Thoracic aorta (tissue), 2 donors: ENCODE data around the gene DMRT1. TPM values are rescaled to one million over a fixed set of nuclear protein-coding genes. Genes with fewer than 3 reads are reported as not detected.

Experiments
- ATAC-seq: fragments of 150-250 bp; one replicate; pipeline ENCODE4 v1.8.0; 2017; ENCODE audit warnings: low read depth; ENCODE audit not compliant: insufficient number of reproducible peaks, low FRiP score
- DNase-seq: peaks from one replicate; pipeline ENCODE4 v3.0.0-alpha.2; 2020; ENCODE audit warnings: low spot score
- H3K27ac ChIP-seq, 2 donors: fragments of 200-600 bp; sonication (generic); 1 replicate in 1 of 2; 2 replicates in 1 of 2; pipeline ENCODE4 v1.5.1; 2016; ENCODE audit warnings: mild to moderate bottlenecking in 2 of 2, moderate library complexity in 2 of 2
- H3K27me3 ChIP-seq: fragments of 200-600 bp; sonication (generic); replicated peaks from 2 replicates; pipeline ENCODE4 v1.6.0; 2016; ENCODE audit warnings: mild to moderate bottlenecking; ENCODE audit not compliant: insufficient read depth
- H3K36me3 ChIP-seq: fragments of 200-600 bp; sonication (generic); one replicate; pipeline ENCODE4 v1.5.1; 2016
- H3K4me1 ChIP-seq, 2 donors: fragments of 200-600 bp; sonication (generic); 1 replicate in 1 of 2; 2 replicates in 1 of 2; pipeline versions ENCODE4 v1.5.1 to v1.6.0; 2016; ENCODE audit warnings: low read depth in 2 of 2, mild to moderate bottlenecking in 1 of 2; ENCODE audit not compliant: control insufficient read depth in 1 of 2
- H3K4me3 ChIP-seq: fragments of 200-600 bp; sonication (generic); 2 replicates; pipeline ENCODE4 v1.5.1; 2016; ENCODE audit warnings: mild to moderate bottlenecking
- H3K9me3 ChIP-seq: fragments of 200-600 bp; sonication (generic); 2 replicates; pipeline ENCODE4 v1.5.1; 2016
- total RNA-seq, 2 donors: library from RNA; depleted of rRNA; stranded (reverse); fragments of >200 nt; gene quantifications; one replicate each; pipeline versions ENCODE4 v1.1.0 to v1.2.3, GENCODE V29; 2016
- TF ChIP-seq, protein P1 (sequence below): fragments of 200-600 bp; sonication (generic); IDR thresholded peaks from one replicate; pipeline ENCODE4 v1.5.1; 2019; ENCODE audit warnings: antibody characterized with exemption

The DMRT1 gene
- total RNA-seq, 2 donors from 2014 or later, result not detected

DNA sequence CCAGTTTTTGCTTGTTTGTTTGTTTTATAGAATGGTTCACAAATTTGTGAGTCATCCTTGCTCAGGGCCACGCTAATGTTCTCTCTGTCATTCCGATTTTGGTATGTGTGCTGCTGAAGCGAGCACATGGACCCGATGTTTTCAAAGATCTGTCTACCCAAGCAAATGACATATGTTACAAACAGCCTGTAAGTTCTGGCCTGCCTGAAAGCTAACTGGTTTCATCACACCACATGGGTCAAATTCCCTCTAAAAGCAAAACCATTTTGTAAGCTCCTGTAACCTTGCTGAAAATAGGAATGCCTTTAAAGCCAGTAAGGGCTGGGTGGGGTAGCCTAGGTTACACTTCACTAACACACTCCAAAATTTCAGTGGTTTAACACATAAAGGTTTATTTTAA lies 160.3 kb downstream of the DMRT1 start:
- Histone ChIP-seq H3K36me3 (no peaks in the 10 kb centered on the region), H3K27ac (no peak overlapping the region), H3K9me3 (no peaks in the 10 kb centered on the region), H3K27me3 (no peaks in the 10 kb centered on the region), H3K4me1 (peaks cover 0 to 10% of the 10 kb centered on the region in 2 donors), H3K4me3 (no peak overlapping the region)
- ATAC-seq (no peak), DNase-seq (no peak)
- TF ChIP-seq, protein P1, sequence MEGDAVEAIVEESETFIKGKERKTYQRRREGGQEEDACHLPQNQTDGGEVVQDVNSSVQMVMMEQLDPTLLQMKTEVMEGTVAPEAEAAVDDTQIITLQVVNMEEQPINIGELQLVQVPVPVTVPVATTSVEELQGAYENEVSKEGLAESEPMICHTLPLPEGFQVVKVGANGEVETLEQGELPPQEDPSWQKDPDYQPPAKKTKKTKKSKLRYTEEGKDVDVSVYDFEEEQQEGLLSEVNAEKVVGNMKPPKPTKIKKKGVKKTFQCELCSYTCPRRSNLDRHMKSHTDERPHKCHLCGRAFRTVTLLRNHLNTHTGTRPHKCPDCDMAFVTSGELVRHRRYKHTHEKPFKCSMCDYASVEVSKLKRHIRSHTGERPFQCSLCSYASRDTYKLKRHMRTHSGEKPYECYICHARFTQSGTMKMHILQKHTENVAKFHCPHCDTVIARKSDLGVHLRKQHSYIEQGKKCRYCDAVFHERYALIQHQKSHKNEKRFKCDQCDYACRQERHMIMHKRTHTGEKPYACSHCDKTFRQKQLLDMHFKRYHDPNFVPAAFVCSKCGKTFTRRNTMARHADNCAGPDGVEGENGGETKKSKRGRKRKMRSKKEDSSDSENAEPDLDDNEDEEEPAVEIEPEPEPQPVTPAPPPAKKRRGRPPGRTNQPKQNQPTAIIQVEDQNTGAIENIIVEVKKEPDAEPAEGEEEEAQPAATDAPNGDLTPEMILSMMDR, result no peak

DNA sequence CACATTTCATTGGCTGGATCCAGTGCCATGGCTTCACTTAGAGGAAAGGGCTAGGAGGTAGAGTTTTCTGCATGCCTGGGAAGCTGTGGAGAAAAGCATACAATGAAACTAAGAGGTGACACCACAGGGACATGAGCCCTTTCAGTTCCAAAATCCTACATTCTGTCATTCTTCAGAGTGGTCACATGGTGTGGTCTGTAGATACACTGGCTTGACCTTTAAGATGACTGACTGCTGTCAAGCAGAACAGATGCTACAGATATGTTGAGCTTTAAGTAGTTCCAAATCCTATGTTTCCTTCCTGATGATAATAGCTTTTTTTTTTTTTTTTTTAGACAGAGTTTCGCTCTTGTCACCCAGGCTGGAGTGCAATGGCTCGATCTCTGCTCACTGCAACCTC lies 161.2 kb downstream of the DMRT1 start:
- H3K4me3 ChIP-seq, result no peak overlapping the region
- TF ChIP-seq, protein P1, result no peak
- ATAC-seq (no peak), DNase-seq (no peak)
- H3K4me1 ChIP-seq, result peaks cover 0 to 10% of the 10 kb centered on the region in 2 donors
- H3K27ac ChIP-seq, result no peak overlapping the region
- H3K9me3 ChIP-seq, result no peaks in the 10 kb centered on the region
- H3K27me3 ChIP-seq, result no peaks in the 10 kb centered on the region
- no peaks in the 10 kb centered on the region for H3K36me3 ChIP-seq

DNA sequence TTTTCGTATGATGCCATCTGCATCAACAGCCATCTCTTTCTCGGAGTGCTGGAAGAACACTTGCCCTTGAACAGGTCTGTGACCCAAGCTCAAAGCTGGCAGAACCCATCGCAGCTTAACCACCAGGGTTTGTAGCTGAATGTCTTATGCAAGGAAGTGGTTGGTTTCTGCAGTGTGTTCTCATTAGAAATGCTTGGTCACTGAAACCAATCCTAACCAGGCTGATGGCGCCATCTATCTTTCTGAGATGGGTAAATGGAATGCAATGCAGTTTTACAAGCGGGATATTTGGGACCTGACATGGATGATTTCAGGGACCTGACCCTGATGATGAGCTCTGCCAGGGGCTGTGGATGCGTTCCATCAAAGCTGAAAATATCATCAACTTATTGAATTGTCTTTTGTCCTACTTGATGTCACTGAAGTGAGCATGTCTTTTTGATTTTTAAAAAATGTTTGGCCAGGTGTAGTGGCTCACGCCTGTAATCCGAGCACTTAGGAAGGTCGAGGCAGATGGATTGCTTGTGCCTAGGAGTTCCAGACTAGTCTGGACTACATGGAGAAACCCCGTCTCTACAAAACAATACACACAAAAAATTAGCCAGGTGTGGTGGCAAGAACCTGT lies 163.7 kb downstream of the DMRT1 start:
- Histone ChIP-seq H3K27me3 (no peaks in the 10 kb centered on the region), H3K4me3 (no peak overlapping the region), H3K27ac (no peak overlapping the region), H3K9me3 (no peaks in the 10 kb centered on the region), H3K36me3 (no peaks in the 10 kb centered on the region), H3K4me1 (peaks cover 0 to 3% of the 10 kb centered on the region in 2 donors)
- DNase-seq, result no peak
- TF ChIP-seq, protein P1, result no peak
- no peak for ATAC-seq

DNA sequence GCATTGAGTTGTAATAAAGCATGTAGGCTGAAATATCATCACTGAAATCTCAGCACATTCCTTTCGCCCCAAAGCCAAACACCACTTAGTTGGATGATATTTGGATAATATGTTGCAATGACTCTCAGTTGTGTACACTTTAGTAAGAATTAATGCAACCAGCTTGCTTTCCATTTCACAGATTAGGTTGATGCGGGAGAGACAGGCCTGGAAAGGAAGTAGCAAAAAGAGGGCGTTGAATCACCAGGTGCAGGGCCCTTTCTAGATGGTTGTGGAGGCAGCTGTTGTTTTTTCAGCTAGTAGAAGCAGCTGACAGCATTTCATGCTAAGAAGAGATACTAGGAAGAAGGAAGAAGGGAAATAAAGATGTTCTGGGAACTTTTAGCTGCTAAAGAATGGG lies 165.8 kb downstream of the DMRT1 start:
- TF ChIP-seq, protein P1, result no peak
- H3K9me3 ChIP-seq, result no peaks in the 10 kb centered on the region
- DNase-seq (no peak), ATAC-seq (no peak)
- no peaks in the 10 kb centered on the region for H3K27me3 ChIP-seq
- H3K4me3 ChIP-seq, result no peak overlapping the region
- no peaks in the 10 kb centered on the region for H3K36me3 ChIP-seq
- peaks cover 0 to 3% of the 10 kb centered on the region in 2 donors for H3K4me1 ChIP-seq
- no peak overlapping the region for H3K27ac ChIP-seq

DNA sequence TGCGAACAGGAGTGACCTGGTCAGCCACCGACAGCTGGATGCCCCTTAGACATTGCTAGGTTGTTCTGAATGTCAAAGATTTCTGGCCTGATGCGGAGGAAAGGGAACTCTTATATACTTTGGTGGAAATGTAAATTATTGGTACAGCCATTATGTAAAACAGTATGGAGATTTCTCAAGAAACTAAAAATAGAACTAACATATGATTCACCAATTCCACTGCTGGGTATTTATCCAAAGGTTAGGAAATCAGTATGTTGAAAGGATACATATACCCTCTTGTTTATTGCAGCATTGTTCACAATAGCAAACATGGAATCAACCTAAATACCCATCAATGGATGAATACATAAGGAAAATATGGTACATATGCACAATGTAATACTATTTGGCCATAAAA lies 166.7 kb downstream of the DMRT1 start:
- no peaks in the 10 kb centered on the region for H3K27me3 ChIP-seq
- DNase-seq (no peak), ATAC-seq (no peak)
- H3K36me3 ChIP-seq, result no peaks in the 10 kb centered on the region
- H3K4me3 ChIP-seq, result no peak overlapping the region
- TF ChIP-seq, protein P1, result no peak
- H3K4me1 ChIP-seq, result peaks cover 0 to 3% of the 10 kb centered on the region in 2 donors
- no peak overlapping the region for H3K27ac ChIP-seq
- H3K9me3 ChIP-seq, result no peaks in the 10 kb centered on the region
